Astrocyte (in vitro differentiated cells and primary cell): ENCODE data around the gene PER1. TPM values are rescaled to one million over a fixed set of nuclear protein-coding genes. Genes with fewer than 3 reads are reported as not detected.

ENCODE experiments used
- DNase-seq: peaks from one replicate; pipeline ENCODE4 v3.0.0-alpha.2; 2010; ENCODE audit warnings: low read depth
- FAIRE-seq: peaks from 2 replicates; lab custom pipeline; 2011; peaks lifted over from hg19 to GRCh38; lab: Jason Lieb, UNC
- H2AFZ ChIP-seq: 2 replicates; pipeline ENCODE4 v1.6.0; 2012; ENCODE audit warnings: low read depth, low read length, inconsistent platforms
- H3K27ac ChIP-seq: 2 replicates; pipeline ENCODE4 v1.5.1; 2011; ENCODE audit warnings: low read depth, low read length, inconsistent platforms
- H3K27me3 ChIP-seq: 2 replicates; pipeline ENCODE4 v1.6.0; 2011; ENCODE audit warnings: low read length, inconsistent platforms; ENCODE audit not compliant: insufficient read depth
- H3K36me3 ChIP-seq: 2 replicates; pipeline ENCODE4 v1.5.1; 2011; ENCODE audit warnings: low read length, inconsistent platforms; ENCODE audit not compliant: insufficient read depth
- H3K4me1 ChIP-seq: 2 replicates; pipeline ENCODE4 v1.5.1; 2011; ENCODE audit warnings: low read length, inconsistent platforms; ENCODE audit not compliant: insufficient read depth
- H3K4me2 ChIP-seq: 2 replicates; pipeline ENCODE4 v1.6.0; 2012; ENCODE audit warnings: low read length, inconsistent platforms
- H3K4me3 ChIP-seq: 2 replicates; pipeline ENCODE4 v1.5.1; 2011; ENCODE audit warnings: low read depth, mild to moderate bottlenecking, low read length, inconsistent platforms; ENCODE audit not compliant: insufficient read depth
- H3K79me2 ChIP-seq: 2 replicates; pipeline ENCODE4 v1.6.0; 2012; ENCODE audit warnings: mild to moderate bottlenecking, low read length, inconsistent platforms; ENCODE audit not compliant: insufficient read depth
- H3K9ac ChIP-seq: 2 replicates; pipeline ENCODE4 v1.6.0; 2012; ENCODE audit warnings: mild to moderate bottlenecking, low read length, inconsistent platforms
- H3K9me3 ChIP-seq: 2 replicates; pipeline ENCODE4 v1.5.1; 2012; ENCODE audit warnings: low read depth, mild to moderate bottlenecking, low read length, inconsistent platforms; ENCODE audit not compliant: insufficient read depth
- H4K20me1 ChIP-seq: 2 replicates; pipeline ENCODE4 v1.6.0; 2012; ENCODE audit warnings: low read length, inconsistent platforms; ENCODE audit not compliant: insufficient read depth
- H3K27ac Mint-ChIP-seq: one replicate; pipeline ENCODE4 v1.8.0; 2021; ENCODE audit warnings: mild to moderate bottlenecking, mixed read lengths; ENCODE audit not compliant: unreplicated experiment
- H3K27me3 Mint-ChIP-seq: one replicate; pipeline ENCODE4 v1.8.0; 2021; ENCODE audit warnings: low read depth, mixed read lengths; ENCODE audit not compliant: unreplicated experiment
- H3K36me3 Mint-ChIP-seq: one replicate; pipeline ENCODE4 v1.8.0; 2021; ENCODE audit warnings: low read depth, mixed read lengths; ENCODE audit not compliant: unreplicated experiment
- H3K4me1 Mint-ChIP-seq: one replicate; pipeline ENCODE4 v1.8.0; 2021; ENCODE audit warnings: low read depth, mixed read lengths; ENCODE audit not compliant: unreplicated experiment
- H3K4me3 Mint-ChIP-seq: one replicate; pipeline ENCODE4 v1.8.0; 2021; ENCODE audit warnings: mild to moderate bottlenecking, moderate library complexity, mixed read lengths; ENCODE audit not compliant: unreplicated experiment
- H3K9me3 Mint-ChIP-seq: one replicate; pipeline ENCODE4 v1.8.0; 2021; ENCODE audit warnings: mild to moderate bottlenecking, mixed read lengths; ENCODE audit not compliant: unreplicated experiment
- EZH2 ChIP-seq: IDR thresholded peaks from 2 replicates; pipeline ENCODE4 v1.6.1; 2012; ENCODE audit warnings: mild to moderate bottlenecking, low read length, inconsistent platforms; ENCODE audit not compliant: insufficient read depth
- total RNA-seq: library from RNA; stranded (reverse); gene quantifications from 2 replicates; pipeline ENCODE4 v1.2.1, GENCODE V29; 2021
- TF ChIP-seq, protein P1 (sequence below): IDR thresholded peaks from 2 replicates; pipeline ENCODE4 v1.5.1; 2011; ENCODE audit warnings: low read depth, mild to moderate bottlenecking, inconsistent platforms, low read length, moderate library complexity; ENCODE audit not compliant: insufficient read depth

PER1 gene
- total RNA-seq, 1 donor from 2014 or later: 17.0 TPM

DNA sequence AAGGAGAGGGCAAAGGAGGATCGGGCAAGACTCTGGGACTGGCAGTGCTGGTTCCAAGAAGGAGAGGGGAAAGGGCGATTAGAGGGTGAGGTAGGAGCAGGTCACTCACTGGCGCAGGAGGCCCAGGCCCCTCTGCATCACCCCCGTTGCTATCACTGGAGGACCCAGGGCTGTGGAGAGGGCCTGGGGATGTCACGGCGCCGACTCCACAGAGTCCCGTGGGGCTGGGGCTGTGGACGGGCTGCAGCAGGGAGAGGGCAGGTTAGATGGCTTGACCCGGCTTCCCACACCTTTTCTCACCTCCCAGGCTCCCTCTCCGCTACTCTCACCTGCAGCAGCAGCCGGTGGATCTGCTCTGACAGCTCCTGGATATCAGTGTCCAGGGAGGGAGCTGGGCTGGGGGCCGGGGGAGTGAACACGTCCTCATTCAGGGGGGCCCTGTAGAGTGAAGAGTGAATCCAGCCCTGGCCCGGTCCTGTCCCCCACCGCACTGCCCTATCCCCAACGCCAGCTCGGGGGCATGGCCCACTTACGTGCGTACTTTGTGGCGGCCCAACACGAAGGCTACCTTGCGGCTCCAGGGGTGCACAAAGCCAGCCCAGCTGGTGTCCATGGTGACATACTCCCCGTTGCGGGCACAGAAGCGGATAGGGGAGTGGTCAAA lies 4.9 kb downstream of the PER1 start:
- Mint-ChIP-seq H3K36me3 (peaks cover 29% of the 10 kb centered on the region), H3K27ac (no peak overlapping the region), H3K9me3 (peaks cover 2% of the 10 kb centered on the region), H3K4me3 (no peak overlapping the region), H3K27me3 (no peaks in the 10 kb centered on the region), H3K4me1 (no peaks in the 10 kb centered on the region)
- Histone ChIP-seq H3K4me1 (peaks cover 16% of the 10 kb centered on the region), H4K20me1 (peaks cover 11% of the 10 kb centered on the region), H3K4me2 (no peak overlapping the region), H3K9me3 (no peaks in the 10 kb centered on the region), H3K4me3 (no peak overlapping the region), H3K27me3 (no peaks in the 10 kb centered on the region), H3K36me3 (peaks cover 3% of the 10 kb centered on the region), H3K79me2 (peaks cover 4% of the 10 kb centered on the region), H2AFZ (no peak overlapping the region), H3K27ac (no peak overlapping the region), H3K9ac (no peak overlapping the region)
- TF ChIP-seq, protein P1, sequence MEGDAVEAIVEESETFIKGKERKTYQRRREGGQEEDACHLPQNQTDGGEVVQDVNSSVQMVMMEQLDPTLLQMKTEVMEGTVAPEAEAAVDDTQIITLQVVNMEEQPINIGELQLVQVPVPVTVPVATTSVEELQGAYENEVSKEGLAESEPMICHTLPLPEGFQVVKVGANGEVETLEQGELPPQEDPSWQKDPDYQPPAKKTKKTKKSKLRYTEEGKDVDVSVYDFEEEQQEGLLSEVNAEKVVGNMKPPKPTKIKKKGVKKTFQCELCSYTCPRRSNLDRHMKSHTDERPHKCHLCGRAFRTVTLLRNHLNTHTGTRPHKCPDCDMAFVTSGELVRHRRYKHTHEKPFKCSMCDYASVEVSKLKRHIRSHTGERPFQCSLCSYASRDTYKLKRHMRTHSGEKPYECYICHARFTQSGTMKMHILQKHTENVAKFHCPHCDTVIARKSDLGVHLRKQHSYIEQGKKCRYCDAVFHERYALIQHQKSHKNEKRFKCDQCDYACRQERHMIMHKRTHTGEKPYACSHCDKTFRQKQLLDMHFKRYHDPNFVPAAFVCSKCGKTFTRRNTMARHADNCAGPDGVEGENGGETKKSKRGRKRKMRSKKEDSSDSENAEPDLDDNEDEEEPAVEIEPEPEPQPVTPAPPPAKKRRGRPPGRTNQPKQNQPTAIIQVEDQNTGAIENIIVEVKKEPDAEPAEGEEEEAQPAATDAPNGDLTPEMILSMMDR: no peak
- no peak for TF ChIP-seq EZH2
- FAIRE-seq: no peak
- no peak for DNase-seq

DNA sequence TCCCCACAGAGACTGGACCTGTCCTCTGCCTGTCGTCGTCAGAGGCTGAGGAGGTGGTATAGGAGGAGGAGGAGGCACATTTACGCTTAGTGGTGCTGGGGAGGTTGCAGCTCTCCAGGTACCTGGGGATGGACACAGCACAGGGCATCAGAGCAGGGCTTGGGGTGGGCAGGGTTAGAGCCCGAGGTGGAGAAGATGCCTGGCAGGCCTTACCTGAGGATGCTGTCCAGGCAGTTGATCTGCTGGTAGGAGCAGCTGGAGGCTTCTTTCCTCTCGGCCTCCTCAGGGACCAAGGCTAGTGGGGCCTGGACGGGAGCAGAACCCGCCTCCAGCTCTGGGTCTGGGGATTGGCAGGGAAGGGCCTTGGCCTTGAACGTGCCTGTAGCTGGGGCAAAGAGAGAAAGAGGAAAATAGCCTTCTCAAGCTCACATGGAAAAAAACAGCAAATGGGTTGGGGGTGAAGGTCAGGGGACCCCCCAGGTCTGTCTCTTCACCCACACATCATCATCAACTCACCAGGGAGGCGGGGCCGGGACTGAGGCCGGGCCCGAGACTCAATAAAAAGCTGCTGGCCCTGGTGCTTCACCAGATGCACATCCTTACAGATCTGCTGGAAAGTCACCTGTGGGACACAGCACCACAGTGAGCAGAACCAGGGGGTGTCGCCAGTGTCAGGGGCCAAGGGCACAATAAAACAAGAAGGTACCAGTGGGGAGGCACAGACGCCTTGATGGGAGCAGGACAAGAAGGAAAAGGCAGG lies 5.6 kb downstream of the PER1 start:
- Histone ChIP-seq H3K9me3 (no peaks in the 10 kb centered on the region), H3K27ac (no peak overlapping the region), H3K27me3 (no peaks in the 10 kb centered on the region), H3K4me1 (peaks cover 9% of the 10 kb centered on the region), H4K20me1 (peaks cover 11% of the 10 kb centered on the region), H2AFZ (no peak overlapping the region), H3K4me2 (no peak overlapping the region), H3K9ac (no peak overlapping the region), H3K4me3 (no peak overlapping the region), H3K36me3 (peaks cover 3% of the 10 kb centered on the region), H3K79me2 (peaks cover 4% of the 10 kb centered on the region)
- no peaks in the 10 kb centered on the region for H3K27me3 Mint-ChIP-seq
- TF ChIP-seq EZH2: no peak
- TF ChIP-seq, protein P1: no peak
- no peak for DNase-seq
- FAIRE-seq: no peak
- H3K4me3 Mint-ChIP-seq: peak overlapping the region; percentile 45
- peaks cover 35% of the 10 kb centered on the region for H3K36me3 Mint-ChIP-seq
- H3K4me1 Mint-ChIP-seq: no peaks in the 10 kb centered on the region
- peaks cover 2% of the 10 kb centered on the region for H3K9me3 Mint-ChIP-seq
- H3K27ac Mint-ChIP-seq: no peak overlapping the region
